ENCODE measurements around the gene TMEM170B. TPM values are rescaled to one million over a fixed set of nuclear protein-coding genes. Genes with fewer than 3 reads are reported as not detected.

Gene TMEM170B
- total RNA-seq, 1 experiment from 2014 or later: 1.0 TPM

DNA sequence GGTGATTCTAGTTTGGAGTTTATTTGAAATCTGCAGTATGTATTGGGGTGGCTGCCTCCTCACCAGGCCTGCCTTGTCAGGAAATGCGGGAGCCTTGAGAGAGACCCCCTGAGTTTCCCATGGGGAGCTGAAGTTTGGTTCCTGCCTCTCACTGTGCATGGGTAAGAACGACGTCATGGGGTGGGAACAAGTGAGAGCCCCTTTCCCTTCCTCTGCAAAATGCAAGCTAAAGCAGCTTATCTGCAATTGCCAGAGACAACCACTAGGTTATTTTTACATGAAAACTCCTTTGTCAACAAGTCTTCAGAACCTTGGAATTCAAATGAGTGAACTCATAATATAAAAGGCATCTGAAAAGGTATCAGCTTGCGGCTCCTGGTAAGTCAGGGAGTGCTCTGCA is 58.4 kb downstream of the TMEM170B start:
- Histone ChIP-seq H3K9me3 (ENCODE audit: control insufficient read depth in 1 of 2, insufficient read depth in 1 of 2, low read depth in 1 of 2, low read length in 2 of 2) (no peaks in the 10 kb centered on the region), H3K4me1 (ENCODE audit: control insufficient read depth in 1 of 2, insufficient read depth in 2 of 2, low read length in 2 of 2) (no peaks in the 10 kb centered on the region), H4K20me1 (ENCODE audit: insufficient read depth) (no peaks in the 10 kb centered on the region), H3K4me2 (ENCODE audit: low read length) (no peak overlapping the region), H2AFZ (ENCODE audit: low read depth, low read length, poor library complexity, severe bottlenecking) (no peak overlapping the region), H3K9ac (ENCODE audit: low read length) (no peak overlapping the region), H3K79me2 (ENCODE audit: insufficient read depth, low read length) (no peaks in the 10 kb centered on the region), H3K4me3 (replicated peaks in 1 of 2; ENCODE audit: low read depth in 1 of 2, low read length in 2 of 2) (no peak overlapping the region), H3K27me3 (ENCODE audit: insufficient read depth, low read length) (no peaks in the 10 kb centered on the region), H3K9me2 (ENCODE audit: insufficient read depth) (no peaks in the 10 kb centered on the region), H3K36me3 (ENCODE audit: control insufficient read depth in 1 of 2, insufficient read depth in 2 of 2, low read length in 2 of 2) (no peaks in the 10 kb centered on the region), H3K27ac (ENCODE audit: low read depth, low read length) (no peak overlapping the region)
- ChIA-PET RAD21 (ENCODE audit: low non-redundant PET in 1 of 2, low total read pairs in 2 of 2, uncharacterized antibody in 2 of 2, unreplicated experiment in 2 of 2) (no interaction called here), POLR2A (no interaction called here), CTCF (interaction anchor here (0.7 to 1.7 kb wide), 7 partner anchors 11 to 886 kb away, joined by 3 to 7 read pairs (median 3); no protein-coding TSS in a partner anchor)
- DNase-seq (ENCODE audit: low read depth, low spot score) (no peak), ATAC-seq (no peak; the same call in 1 of the 2 replicates)
- intact Hi-C loops (cut with micrococcal nuclease): no loop called here
- TF ChIP-seq SRF (IDR thresholded peaks at IDR 0.05; ENCODE audit: low read depth): no peak
- no peak for TF ChIP-seq ELF1 (IDR thresholded peaks at IDR 0.05; ENCODE audit: borderline replicate concordance, low read depth)
- TF ChIP-seq ZFX (IDR thresholded peaks at IDR 0.05): no peak
- no peak for TF ChIP-seq CEBPB (IDR thresholded peaks at IDR 0.05; ENCODE audit: low read depth)
- TF ChIP-seq, protein P1, sequence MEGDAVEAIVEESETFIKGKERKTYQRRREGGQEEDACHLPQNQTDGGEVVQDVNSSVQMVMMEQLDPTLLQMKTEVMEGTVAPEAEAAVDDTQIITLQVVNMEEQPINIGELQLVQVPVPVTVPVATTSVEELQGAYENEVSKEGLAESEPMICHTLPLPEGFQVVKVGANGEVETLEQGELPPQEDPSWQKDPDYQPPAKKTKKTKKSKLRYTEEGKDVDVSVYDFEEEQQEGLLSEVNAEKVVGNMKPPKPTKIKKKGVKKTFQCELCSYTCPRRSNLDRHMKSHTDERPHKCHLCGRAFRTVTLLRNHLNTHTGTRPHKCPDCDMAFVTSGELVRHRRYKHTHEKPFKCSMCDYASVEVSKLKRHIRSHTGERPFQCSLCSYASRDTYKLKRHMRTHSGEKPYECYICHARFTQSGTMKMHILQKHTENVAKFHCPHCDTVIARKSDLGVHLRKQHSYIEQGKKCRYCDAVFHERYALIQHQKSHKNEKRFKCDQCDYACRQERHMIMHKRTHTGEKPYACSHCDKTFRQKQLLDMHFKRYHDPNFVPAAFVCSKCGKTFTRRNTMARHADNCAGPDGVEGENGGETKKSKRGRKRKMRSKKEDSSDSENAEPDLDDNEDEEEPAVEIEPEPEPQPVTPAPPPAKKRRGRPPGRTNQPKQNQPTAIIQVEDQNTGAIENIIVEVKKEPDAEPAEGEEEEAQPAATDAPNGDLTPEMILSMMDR (IDR thresholded peaks at IDR 0.05 in 2 of 3, conservative IDR thresholded peaks at IDR 0.05 in 1 of 3; ENCODE audit: borderline replicate concordance in 1 of 3, insufficient read depth in 1 of 3, low read depth in 2 of 3, low read length in 2 of 3): peak in 2 of 3 experiments; percentile 31 to 33; a peak in 3 of 6 replicates
- no TSS peak for BruUV-seq (replicated peaks)

DNA sequence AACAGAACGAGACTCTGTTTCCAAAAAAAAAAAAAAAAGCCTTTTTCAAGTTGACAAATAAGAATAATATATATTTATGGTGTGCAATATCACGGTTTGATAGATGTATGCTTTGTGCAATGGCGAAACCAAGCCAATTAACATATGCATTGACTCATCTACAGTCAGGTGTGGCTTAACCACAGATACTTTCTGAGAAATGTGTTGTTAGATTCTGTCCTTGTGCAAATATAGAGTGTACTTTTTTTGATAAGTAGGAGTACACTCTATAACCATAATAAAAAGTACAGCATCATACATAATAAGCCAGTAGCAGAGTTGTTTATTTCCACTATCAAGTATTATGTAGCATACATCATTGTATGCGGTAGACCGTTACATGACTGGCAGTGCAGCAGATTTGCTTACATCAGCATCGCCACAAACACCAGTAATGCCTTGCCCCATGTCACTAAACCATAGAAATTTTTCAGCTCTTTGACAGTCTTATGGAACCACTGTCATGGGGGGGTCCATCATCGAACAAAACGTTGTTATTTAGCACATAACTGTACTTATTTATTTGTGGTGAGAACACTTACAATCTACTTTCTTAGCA is 59.2 kb downstream of the TMEM170B start:
- Histone ChIP-seq H4K20me1 (ENCODE audit: insufficient read depth) (no peaks in the 10 kb centered on the region), H2AFZ (ENCODE audit: low read depth, low read length, poor library complexity, severe bottlenecking) (no peak overlapping the region), H3K4me3 (replicated peaks in 1 of 2; ENCODE audit: low read depth in 1 of 2, low read length in 2 of 2) (no peak overlapping the region), H3K79me2 (ENCODE audit: insufficient read depth, low read length) (no peaks in the 10 kb centered on the region), H3K4me1 (ENCODE audit: control insufficient read depth in 1 of 2, insufficient read depth in 2 of 2, low read length in 2 of 2) (peaks cover 0 to under 1% of the 10 kb centered on the region in 2 experiments; a peak in 2 of 4 replicates), H3K9me2 (ENCODE audit: insufficient read depth) (no peaks in the 10 kb centered on the region), H3K27me3 (ENCODE audit: insufficient read depth, low read length) (no peaks in the 10 kb centered on the region), H3K27ac (ENCODE audit: low read depth, low read length) (no peak overlapping the region), H3K9ac (ENCODE audit: low read length) (no peak overlapping the region), H3K4me2 (ENCODE audit: low read length) (no peak overlapping the region), H3K9me3 (ENCODE audit: control insufficient read depth in 1 of 2, insufficient read depth in 1 of 2, low read depth in 1 of 2, low read length in 2 of 2) (no peaks in the 10 kb centered on the region), H3K36me3 (ENCODE audit: control insufficient read depth in 1 of 2, insufficient read depth in 2 of 2, low read length in 2 of 2) (no peaks in the 10 kb centered on the region)
- ChIA-PET POLR2A (no interaction called here), RAD21 (ENCODE audit: low non-redundant PET in 1 of 2, low total read pairs in 2 of 2, uncharacterized antibody in 2 of 2, unreplicated experiment in 2 of 2) (no interaction called here), CTCF (interaction anchor here (1.0 to 1.7 kb wide), 3 partner anchors 12 to 58 kb away, joined by 3 to 7 read pairs (median 4); no protein-coding TSS in a partner anchor)
- ATAC-seq (no peak), DNase-seq (ENCODE audit: low read depth, low spot score) (no peak)
- TF ChIP-seq FOSL1 (IDR thresholded peaks at IDR 0.05; ENCODE audit: low read depth) (no peak), SIN3A (IDR thresholded peaks at IDR 0.05; ENCODE audit: low read depth) (no peak), ZNF274 (IDR thresholded peaks at IDR 0.05; ENCODE audit: low read depth, low read length) (no peak), ZFX (IDR thresholded peaks at IDR 0.05) (no peak), TCF7L2 (IDR thresholded peaks at IDR 0.05; ENCODE audit: borderline replicate concordance, extremely low read depth, insufficient read depth, insufficient read length) (no peak)
- TF ChIP-seq, protein P2, sequence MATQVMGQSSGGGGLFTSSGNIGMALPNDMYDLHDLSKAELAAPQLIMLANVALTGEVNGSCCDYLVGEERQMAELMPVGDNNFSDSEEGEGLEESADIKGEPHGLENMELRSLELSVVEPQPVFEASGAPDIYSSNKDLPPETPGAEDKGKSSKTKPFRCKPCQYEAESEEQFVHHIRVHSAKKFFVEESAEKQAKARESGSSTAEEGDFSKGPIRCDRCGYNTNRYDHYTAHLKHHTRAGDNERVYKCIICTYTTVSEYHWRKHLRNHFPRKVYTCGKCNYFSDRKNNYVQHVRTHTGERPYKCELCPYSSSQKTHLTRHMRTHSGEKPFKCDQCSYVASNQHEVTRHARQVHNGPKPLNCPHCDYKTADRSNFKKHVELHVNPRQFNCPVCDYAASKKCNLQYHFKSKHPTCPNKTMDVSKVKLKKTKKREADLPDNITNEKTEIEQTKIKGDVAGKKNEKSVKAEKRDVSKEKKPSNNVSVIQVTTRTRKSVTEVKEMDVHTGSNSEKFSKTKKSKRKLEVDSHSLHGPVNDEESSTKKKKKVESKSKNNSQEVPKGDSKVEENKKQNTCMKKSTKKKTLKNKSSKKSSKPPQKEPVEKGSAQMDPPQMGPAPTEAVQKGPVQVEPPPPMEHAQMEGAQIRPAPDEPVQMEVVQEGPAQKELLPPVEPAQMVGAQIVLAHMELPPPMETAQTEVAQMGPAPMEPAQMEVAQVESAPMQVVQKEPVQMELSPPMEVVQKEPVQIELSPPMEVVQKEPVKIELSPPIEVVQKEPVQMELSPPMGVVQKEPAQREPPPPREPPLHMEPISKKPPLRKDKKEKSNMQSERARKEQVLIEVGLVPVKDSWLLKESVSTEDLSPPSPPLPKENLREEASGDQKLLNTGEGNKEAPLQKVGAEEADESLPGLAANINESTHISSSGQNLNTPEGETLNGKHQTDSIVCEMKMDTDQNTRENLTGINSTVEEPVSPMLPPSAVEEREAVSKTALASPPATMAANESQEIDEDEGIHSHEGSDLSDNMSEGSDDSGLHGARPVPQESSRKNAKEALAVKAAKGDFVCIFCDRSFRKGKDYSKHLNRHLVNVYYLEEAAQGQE (IDR thresholded peaks at IDR 0.05; ENCODE audit: low read depth): no peak
- intact Hi-C loops (cut with micrococcal nuclease): no loop called here
- BruUV-seq (replicated peaks): no TSS peak

All from HCT116 (cell line).